GM12878 (cell line): ENCODE data around the gene PNMA1. TPM values are rescaled to one million over a fixed set of nuclear protein-coding genes. Genes with fewer than 3 reads are reported as not detected.

Experiments used
- BHLHE40 ChIP-seq, 2 experiments: fragments of 450-650 bp in 1 of 2; IDR thresholded peaks; 2 replicates each; pipeline ENCODE4 v1.6.1; 2011 to 2017; ENCODE audit warnings: low read depth in 2 of 2, borderline replicate concordance in 1 of 2, improper control_type of control experiment in 1 of 2, low read length in 1 of 2, mild to moderate bottlenecking in 1 of 2
- CTCF ChIP-seq, 3 experiments: IDR thresholded peaks in 2 of 3; conservative IDR thresholded peaks in 1 of 3; 2 replicates each; pipeline ENCODE4 v1.5.1; 2011; ENCODE audit warnings: low read depth in 3 of 3, low read length in 3 of 3, mild to moderate bottlenecking in 3 of 3, control low read depth in 2 of 3, moderate library complexity in 2 of 3, inconsistent platforms in 1 of 3, mixed read lengths in 1 of 3; ENCODE audit not compliant: control insufficient read depth in 2 of 3, insufficient read depth in 1 of 3; ENCODE audit errors: extremely low read depth in 1 of 3
- HSF1 ChIP-seq: fragments of 150-350 bp; IDR thresholded peaks from 2 replicates; pipeline ENCODE4 v1.6.1; 2014; ENCODE audit warnings: mild to moderate bottlenecking, low read depth, low read length
- IRF5 ChIP-seq: fragments of 450-650 bp; IDR thresholded peaks from 2 replicates; pipeline ENCODE4 v1.6.1; 2017; ENCODE audit warnings: borderline replicate concordance
- JUND ChIP-seq: IDR thresholded peaks from 2 replicates; pipeline ENCODE4 v1.6.1; 2012; ENCODE audit warnings: low read depth, mild to moderate bottlenecking, low read length, improper control_type of control experiment, moderate library complexity
- NKRF ChIP-seq: fragments of 450-650 bp; conservative IDR thresholded peaks from 2 replicates; pipeline ENCODE4 v1.6.1; 2017; ENCODE audit warnings: mild to moderate bottlenecking, moderate library complexity
- REST ChIP-seq: IDR thresholded peaks from 2 replicates; pipeline ENCODE4 v1.6.1; 2012; ENCODE audit warnings: mild to moderate bottlenecking, low read depth, low read length
- SIX5 ChIP-seq: IDR thresholded peaks from 2 replicates; pipeline ENCODE4 v1.6.1; 2011; ENCODE audit warnings: mild to moderate bottlenecking, low read depth, low read length, moderate library complexity; ENCODE audit not compliant: severe bottlenecking
- USF2 ChIP-seq: IDR thresholded peaks from 2 replicates; pipeline ENCODE4 v1.6.1; 2011; ENCODE audit warnings: low read depth, low read length, improper control_type of control experiment, borderline replicate concordance
- ZNF687 ChIP-seq: fragments of 450-650 bp; IDR thresholded peaks from 2 replicates; pipeline ENCODE4 v1.6.1; 2017; ENCODE audit warnings: mild to moderate bottlenecking, moderate library complexity
- polyA plus RNA-seq, 11 experiments: library from polyadenylated mRNA; depleted of rRNA in 4 of 11; unstranded in 6 of 11; stranded (reverse) in 5 of 11; fragments of >200 nt; fragmentation: Nextera tagmentation in 4 of 11; fragmentation: Illumina TruSeq in 1 of 11; extraction: Ambion mirVana in 4 of 11; extraction: Trizol in 1 of 11; gene quantifications; 1 replicate in 1 of 11; 2 replicates in 10 of 11; pipeline versions ENCODE4 v1.2.1 to v1.2.3, GENCODE V29; 2011 to 2016; ENCODE audit warnings: inconsistent platforms in 2 of 11, missing spikeins in 2 of 11, low read depth in 1 of 11
- total RNA-seq, 4 experiments: library from RNA; depleted of rRNA in 3 of 4; stranded (reverse); fragments of >200 nt in 3 of 4; fragmentation: Illumina TruSeq in 1 of 4; extraction: Trizol in 1 of 4; gene quantifications; 2 replicates each; pipeline versions ENCODE4 v1.2.1 to v1.2.3, GENCODE V29; 2013 to 2021

Gene PNMA1
- total and polyA plus RNA-seq, 10 of the 15 experiments (the other 5 are each of a cell fraction or from before 2014, with no cell fraction given): 1.8 to 39.3 (median 11.1) TPM

- peak; percentile 17 to 43; a peak in 3 of 4 replicates for TF ChIP-seq BHLHE40 (IDR thresholded peaks at IDR 0.05; ENCODE audit: borderline replicate concordance in 1 of 2, low read depth in 2 of 2, low read length in 1 of 2)
- TF ChIP-seq JUND: no peak
- TF ChIP-seq HSF1: no peak
- TF ChIP-seq IRF5: no peak
- no peak for TF ChIP-seq USF2
- no peak for TF ChIP-seq REST
- peak; percentile 98 for TF ChIP-seq ZNF687
- no peak for TF ChIP-seq SIX5
- peak; percentile 45; the same call in 1 of the 2 replicates for TF ChIP-seq NKRF
- TF ChIP-seq CTCF (IDR thresholded peaks at IDR 0.05 in 2 of 3, conservative IDR thresholded peaks at IDR 0.05 in 1 of 3; ENCODE audit: control insufficient read depth in 2 of 3, extremely low read depth in 1 of 3, insufficient read depth in 1 of 3, low read depth in 3 of 3, low read length in 3 of 3): peak; percentile 58 to 81 (median 67)
Observed at GRCh38 chr14:73758392-73759182, 44.4 kb upstream of the PNMA1 start (continued).
